GM18520 (cell line): ENCODE measurements around the gene SPDYE2B.
"Not testable (repeated sequence)": the region's sequence is repeated elsewhere in the genome, so short reads cannot be mapped to it uniquely, and the experiment has no call there.

ENCODE experiments used
- ATAC-seq: cut with Tn5 transposase; IDR thresholded peaks from one replicate; pipeline ENCODE4 v1.9.1; 2021; ENCODE audit not compliant: unreplicated experiment

Gene SPDYE2B, protein sequence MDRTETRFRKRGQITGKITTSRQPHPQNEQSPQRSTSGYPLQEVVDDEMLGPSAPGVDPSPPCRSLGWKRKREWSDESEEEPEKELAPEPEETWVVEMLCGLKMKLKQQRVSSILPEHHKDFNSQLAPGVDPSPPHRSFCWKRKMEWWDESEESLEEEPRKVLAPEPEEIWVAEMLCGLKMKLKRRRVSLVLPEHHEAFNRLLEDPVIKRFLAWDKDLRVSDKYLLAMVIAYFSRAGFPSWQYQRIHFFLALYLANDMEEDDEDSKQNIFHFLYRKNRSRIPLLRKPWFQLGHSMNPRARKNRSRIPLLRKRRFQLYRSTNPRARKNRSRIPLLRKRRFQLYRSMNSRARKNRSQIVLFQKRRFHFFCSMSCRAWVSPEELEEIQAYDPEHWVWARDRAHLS

DNA sequence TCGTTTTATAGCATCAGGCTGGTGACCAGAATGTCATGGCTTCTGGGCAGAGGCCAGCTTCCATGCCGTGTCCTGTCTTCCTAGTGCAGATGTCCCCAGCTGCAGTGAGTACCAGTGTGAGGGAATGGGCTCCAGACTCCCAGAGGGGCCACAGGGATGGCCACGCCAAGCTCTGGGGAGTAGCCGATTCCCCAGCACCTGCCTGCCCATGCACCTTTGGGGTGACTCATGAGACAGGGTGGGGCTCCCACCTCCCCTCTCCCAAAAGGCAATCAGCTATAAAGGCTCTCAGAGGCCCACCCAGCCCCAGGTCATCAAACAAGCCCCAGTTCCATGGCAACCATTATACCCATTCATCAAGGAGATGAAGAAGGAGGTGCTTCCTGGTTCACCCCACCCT is at the start of gene SPDYE2B:
TSS of gene SPDYE2B (plus strand) at position 396 of the 400 bp plus-strand sequence. CDS start 2,030 bp downstream, outside the sequence.
- not testable (repeated sequence) for ATAC-seq

DNA sequence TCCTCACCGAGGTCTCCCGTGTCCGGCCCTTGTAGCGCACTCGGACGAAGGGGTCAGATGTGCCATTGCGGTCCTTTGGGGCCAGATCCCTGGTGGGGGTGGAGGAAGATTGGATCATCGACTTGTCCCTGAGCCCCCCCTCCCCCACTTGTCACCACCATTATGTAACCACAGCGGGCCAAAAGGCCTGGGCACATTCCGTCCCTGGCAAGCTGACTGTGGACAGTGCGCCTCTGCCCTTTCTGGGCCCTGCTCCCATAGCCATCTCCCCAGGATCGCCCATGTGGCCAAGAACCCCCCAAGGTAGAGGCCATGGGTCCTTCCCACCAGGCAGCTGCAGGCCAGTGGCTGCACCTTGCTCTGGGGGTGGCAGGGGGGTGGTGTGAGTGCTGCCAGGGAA is 47.8 kb upstream of the SPDYE2B start:
- not testable (repeated sequence) for ATAC-seq

DNA sequence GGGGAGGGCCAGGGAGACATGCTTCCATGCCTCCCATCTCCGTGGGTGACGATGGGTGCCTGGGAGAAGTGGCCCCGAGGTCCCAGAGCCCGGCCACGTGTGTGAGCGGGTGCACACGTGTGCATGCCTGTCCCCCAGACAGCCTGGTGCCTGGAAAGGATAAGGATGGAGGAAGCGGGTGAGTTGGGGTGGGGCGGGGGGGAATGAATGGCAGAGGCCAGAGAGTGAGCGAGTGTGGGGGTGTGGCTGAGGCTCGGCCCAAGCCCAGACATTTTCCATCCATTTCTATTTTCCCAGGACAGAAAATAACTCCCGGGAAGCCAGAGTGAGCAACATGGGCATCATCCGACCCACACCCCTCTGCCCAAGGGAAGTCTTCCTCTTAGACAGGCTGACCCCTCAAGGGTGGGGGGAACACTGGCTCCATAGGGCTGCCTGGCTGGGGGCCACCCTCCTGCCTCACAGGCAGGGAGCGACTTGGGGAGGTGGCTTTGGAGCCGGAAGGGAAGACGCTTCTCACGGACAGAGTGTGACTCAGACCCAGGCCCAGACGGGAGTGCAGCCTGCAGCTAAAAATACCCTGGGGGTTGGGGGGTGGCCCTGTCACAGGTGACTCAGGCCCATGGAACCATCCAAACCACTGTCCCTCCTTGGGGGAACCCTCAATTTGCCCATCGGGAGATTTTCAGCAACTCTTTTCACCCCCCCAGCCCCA is 45.5 kb upstream of the SPDYE2B start:
- ATAC-seq, result not testable (repeated sequence)

DNA sequence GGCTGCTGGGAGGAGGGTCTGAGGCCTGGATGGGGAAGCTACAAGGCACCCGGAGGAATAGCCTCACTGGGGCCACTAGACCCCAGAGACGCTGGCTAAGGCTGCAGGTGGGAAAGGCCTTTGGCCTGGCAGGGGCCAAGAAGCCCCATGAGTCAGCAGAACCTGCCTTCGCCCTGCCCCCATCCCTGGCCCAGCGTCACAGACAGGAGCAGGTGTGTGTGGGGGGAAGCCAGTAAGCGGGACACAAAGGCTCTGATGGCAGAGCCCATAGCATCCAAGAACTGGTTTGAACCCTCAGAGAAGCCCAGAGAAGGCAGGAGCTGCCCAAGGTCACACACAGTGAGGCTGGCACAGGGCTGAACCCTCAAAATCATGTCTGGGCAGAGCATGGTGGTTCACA is 43.3 kb upstream of the SPDYE2B start:
- ATAC-seq, result not testable (repeated sequence)

DNA sequence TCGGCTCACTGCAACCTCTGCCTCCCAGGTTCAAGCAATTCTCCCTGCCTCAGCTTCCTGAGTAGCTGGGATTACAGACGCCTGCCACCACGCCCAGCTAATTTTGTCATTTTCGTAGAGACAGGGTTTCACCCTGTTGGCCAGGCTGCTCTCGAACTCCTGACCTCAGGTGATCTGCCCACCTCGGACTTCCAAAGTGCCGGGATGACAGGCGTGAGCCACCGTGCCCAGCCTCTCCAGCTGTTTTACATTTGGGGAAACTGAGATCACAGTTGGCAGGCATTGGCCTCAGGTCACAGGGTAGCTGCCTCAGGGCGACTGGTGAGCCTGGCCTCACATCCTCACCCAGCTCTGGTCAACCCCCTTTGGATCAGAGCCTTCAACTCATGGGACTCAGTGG is 40.4 kb upstream of the SPDYE2B start:
- not testable (repeated sequence) for ATAC-seq

DNA sequence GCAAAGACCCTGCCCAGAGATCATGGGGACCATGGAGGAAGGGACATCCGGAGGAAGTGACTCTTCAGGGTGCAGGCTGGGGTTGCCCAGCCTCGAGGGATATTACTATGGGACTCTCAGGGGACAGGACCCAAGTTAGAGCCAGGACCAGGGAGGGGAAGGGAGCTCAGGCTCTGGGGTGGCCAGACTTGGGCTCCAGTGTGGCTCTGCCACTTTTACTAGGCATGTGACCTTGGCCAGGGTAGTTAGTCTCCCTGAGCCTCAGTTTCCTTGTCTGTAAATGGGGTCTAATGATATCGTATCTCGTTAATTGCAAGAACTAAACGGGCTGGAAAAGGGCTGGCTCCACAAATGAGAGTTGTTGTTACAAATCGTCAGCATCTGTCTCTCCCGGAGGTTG is 39.7 kb upstream of the SPDYE2B start:
- ATAC-seq, result not testable (repeated sequence)

DNA sequence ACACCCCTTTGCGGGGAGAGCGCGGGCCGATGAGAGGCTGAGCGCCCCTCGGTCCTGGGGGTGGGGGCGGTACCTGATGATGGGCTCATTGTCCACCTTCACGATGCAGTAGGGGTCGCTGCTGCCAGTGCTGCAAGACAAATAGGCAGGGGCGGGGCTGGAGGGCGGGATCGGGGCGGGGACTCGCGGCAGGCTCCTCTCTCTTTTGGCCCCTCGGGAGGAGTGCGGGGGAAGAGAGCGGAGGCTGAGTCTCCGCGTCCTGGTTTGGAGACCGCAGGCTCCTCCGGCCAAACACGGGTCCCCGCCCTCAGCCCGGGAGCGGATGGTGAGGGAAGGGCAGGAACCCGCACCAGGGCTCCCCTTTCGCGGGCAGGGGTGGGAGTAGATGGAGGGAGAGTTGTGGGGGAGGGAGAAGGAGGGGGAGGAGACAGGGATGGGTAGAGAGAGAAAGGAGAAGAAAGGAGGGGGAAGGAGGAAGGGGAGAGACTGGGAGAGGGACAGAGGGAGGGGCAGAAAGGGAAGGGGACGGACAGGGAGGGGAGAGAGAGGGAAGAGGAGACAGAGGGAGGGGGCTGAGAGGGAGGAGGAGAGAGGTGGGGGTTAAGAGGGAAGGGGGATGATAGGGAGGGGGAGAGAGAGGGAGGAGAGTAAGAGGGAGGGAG is 39.0 kb upstream of the SPDYE2B start:
- not testable (repeated sequence) for ATAC-seq

DNA sequence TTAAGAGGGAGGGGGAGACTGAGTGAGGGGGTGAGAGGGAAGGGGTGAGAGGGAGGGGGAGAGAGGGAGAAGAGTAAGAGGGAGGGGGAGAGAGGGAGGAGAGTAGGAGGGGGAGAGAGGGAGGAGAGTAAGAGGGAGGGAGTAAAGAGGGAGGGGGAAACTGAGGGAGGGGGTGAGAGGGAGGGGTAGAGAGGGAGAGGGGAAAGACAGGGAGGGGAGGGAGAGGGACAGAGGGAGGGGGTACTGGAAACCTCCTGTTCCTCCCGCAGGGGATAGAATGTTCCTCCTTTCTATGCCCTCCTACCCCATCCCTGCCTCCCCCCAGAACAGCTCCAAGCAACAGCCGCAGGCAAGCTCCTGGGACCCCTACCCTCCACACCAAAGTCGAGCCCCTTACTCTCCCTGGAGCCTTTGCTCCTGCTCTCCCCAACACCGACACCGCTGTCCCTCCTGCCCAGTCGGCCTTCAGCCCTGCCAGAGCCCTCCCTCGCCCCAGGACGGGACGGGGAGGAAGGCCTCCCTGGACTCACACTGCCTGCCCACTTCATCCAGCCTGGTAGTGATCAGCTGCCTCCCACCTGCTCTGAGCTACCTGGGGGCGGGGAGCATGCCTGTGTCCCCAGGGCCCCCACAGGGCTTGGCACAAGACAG is 38.3 kb upstream of the SPDYE2B start:
- not testable (repeated sequence) for ATAC-seq

DNA sequence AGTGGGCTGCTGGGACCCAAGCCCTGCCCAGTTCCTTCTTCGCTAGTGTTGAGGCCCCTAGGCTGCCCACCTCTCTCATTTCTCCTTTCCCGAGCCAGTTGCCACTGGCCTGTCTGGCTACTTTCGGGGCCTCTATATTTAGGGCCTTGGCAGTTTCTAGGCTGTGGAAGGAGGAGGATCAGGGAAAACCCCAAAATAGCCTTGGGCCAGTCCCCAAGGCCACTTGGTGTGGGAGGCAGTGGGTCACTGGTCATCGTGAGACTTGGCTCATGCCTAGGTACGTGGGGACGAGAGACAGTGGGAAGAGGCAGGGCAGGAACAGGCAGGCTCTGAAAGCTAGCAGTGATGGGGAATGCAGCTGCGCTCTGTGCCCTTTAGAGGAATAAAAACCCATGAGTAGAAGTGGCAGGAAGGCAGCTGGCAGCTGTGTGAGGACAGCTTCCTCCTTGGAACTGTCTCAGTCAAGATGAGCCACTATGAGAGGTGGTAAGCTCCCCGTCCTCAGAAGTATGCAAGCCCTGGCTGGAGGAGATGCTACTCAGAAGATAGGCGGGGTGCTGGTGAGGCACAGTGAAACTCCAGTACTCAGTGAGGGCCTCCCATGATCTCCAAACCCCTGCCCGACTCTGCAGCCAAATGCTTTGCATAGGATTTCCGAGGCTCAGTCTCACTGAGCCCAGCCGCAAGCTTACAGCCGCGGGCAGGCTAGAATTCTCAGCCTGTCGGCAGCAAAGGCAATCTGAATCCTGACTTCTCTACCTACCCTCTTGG is 36.4 kb upstream of the SPDYE2B start:
- peak; percentile 54 for ATAC-seq

DNA sequence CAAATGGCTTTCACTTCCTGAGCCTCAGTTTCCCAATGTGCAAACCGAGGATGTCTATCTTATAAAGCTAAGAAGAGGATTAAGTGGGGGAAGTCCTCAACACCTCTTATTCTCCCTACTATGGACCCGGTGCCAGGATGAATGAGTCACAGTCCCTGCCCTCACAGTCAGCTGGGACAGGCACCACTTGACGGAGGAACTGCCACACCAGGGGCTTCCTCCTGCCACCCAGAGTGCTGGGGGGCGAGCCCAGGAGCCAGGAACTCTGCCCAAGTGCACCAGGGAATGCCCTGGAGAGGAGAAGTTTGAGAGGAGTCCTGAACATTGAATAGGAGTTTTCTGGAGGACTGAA is 35.8 kb upstream of the SPDYE2B start:
- ATAC-seq, result peak; percentile 14

DNA sequence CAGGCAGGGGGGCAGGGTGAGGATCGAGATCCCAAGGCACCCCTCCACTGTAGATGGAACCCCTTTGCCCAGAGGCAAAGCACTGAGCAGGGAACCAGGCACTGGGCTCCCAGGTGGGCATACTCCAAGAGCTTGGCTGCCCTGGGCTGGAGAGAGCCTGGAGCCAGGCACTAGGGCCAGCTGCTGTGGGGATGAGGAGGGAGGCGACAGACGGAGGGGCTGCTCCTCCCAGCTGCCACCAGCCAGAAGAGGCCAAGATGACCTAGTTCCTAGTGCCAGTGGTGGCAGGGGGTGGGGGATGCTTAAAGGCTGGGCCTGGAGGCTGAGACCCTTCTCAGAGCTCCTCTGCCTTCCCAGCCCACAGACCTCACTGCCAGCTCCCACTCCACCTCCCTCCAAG is 35.2 kb upstream of the SPDYE2B start:
- ATAC-seq, result not testable (repeated sequence)

DNA sequence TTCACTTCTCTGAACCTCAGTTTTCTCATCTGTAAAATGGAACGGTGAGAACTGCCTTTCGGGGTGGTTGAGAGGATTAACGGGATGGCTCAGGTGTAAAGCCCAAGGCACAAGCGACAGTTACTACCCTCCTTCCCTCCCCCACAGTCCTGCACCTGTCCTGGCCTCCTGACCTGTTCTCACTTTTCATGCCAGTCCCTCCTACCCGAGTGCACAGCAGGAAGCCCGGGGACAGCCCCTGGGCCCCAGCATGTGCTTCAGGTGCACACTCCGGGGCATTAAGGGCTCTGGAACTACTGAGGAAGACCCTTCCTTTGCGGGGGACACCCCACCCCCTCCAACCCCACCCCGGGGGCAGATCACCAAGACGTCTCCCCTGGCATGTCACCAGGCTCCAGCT is 34.2 kb upstream of the SPDYE2B start:
- ATAC-seq, result peak; percentile 11

DNA sequence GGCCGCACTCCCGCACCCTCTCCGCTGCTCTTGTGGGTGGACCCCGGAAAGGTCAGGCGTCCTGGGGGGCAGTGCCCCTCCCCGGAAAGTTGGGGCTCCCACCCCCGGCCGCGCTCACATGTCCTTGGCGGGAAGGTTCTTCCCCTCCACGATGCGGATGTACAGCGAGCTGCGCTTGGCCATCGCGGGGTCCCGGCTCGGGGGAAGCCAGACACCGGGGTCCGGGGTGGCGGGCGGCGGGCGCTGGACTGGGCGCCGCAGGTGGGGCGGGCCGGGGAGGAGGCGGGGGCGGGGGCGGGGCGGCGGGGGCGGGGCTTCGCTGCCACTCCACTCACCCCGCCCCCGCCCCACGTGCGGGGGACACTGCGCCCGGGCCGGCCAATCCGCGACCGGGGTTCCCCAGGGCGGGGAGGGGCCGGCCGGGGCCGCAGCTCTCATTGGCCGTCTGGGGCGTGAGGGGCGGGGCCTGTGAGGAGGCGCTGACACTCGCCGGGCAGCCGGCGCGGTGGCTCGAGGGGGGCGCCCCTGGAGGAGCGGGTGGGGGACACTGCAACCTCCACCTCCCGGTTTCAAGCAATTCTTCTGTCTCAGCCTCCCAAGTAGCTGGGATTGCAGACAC is 33.5 kb upstream of the SPDYE2B start, which contains the start of gene RASA4:
TSS of gene RASA4 (minus strand) at position 250 of the 619 bp plus-strand sequence. CDS start at position 183, 67 bp downstream.
- peak; percentile 45 for ATAC-seq

DNA sequence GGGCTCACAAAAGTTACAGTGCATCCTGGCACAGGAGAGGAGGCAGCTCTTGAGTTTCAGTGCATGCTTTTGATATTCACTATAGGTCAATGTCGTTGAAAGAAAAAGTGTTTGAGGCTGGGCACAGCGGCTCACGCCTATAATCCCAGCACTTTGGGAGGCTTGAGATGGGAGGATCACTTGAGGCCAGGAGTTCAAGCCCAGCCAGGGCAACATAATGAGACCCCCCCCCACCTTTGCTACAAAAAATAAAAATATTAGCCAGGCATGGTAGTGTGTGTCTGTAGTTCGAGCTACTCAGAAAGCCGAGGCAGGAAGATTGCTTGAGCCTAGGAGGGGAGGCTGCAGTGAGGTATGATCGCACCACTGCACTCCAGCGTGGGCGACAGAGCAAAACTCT is 32.0 kb upstream of the SPDYE2B start:
- ATAC-seq, result not testable (repeated sequence)

DNA sequence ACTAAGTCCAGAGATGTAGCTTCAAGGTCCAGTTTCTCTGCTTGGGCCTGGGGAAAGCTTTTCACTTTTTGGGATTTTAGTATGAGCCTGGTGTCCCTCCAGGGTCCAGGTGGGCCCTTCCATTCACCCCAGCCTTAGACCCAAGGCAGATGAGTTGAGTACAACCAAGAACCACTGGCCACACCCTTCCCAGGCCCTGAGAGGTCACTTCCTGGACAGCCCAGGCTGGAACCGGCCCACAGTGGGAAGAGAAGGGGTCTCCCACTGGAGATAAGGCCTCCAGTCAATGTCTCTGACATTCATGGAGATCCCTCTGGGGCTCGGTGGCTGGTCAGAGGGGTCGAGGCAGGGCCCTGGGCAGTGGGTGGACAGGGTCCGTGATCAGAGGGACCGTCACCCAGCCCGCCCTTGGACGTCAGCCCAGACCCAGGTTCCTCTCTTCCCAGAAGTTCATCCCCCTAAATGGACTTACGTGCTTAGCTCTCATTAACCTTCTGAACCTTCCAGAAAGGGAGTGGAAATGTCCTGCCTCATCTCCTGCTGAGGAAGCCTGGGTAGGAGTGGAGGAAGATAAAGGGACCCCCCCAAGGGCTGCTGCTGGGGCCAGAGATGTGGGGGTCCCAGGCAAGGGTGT is 22.7 kb upstream of the SPDYE2B start:
- ATAC-seq, result not testable (repeated sequence)

DNA sequence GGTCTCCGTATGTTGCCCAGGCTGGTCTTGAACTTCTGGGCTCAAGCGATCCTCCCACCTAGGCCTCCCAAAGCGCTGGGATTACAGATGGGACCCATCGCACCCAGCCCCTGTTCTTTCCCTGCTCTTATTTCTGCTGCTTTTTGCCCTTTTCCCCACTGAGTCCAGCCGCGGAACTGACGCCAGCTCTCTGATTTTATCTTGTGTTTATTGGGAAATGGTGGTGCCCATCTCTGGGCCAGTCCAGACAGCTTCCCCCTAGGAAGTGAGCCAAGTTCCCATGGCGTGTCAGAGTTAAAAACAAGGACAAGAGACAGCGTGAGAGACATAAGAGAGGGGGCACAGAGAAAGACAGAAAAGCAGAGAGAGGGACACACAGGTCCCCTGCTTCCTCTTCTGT is 19.5 kb upstream of the SPDYE2B start:
- not testable (repeated sequence) for ATAC-seq

DNA sequence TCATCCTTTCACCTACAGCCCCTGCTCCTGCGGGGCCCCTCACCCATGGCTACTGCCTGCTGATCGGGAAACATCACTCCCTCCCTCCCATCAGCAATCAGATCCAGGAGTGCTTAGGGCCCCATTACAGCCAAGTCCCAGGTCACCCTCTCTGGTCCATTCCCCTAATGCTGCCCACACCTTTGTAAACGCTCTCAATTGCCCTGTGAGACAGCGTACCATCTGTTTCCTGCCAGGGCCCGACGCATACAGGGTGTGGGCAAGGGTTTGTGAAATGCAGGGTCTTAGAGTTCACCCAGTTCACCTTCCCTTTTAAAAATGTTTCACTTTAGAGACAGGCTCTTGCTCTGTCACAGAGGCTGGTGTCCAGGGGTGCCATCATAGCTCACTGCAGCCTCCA is 15.8 kb upstream of the SPDYE2B start:
- ATAC-seq, result not testable (repeated sequence)

DNA sequence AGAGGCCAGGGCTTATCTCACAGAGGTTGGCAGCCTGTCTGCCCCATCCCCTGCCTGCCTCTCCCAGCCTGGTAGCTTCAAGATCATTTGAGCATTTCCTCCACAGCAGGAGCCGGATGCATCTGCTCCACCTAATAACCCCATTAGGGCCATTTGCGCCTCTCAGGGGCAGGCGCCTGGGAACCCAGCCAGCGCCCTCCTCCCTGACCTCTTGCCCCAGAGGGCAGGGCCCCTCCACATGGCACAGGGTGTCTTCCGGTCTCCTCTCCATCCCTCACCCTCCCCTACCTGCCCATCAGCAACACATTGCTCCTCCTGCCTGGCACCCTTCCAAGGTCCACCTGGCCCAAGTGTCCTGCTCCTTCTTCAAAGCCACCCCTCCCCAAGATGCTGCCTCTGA is 14.8 kb upstream of the SPDYE2B start:
- not testable (repeated sequence) for ATAC-seq

DNA sequence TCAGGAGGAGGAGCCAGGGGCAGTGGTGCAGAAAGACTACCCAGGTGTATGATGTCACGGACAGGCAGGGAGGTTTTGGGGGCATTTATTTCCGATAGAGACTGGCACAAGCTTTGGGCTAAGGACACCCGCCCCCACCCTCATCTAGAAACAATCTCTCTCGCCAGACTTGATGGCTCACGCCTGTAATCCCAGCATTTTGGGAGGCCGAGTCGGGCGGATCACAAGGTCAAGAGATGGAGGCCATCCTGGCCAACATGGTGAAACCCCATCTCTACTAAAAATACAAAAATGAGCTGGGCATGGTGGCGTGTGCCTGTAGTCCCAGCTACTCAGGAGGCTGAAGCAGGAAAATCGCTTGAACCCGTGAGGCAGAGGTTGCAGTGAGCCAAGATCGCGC is 13.2 kb upstream of the SPDYE2B start:
- ATAC-seq, result not testable (repeated sequence)
